ENCODE results near the gene PHLPP2. TPM values are rescaled to one million over a fixed set of nuclear protein-coding genes. Genes with fewer than 3 reads are reported as not detected.

PHLPP2 gene
- total and polyA plus RNA-seq, 5 donors from 2014 or later, result 1.7 to 10.1 (median 2.3) TPM

DNA sequence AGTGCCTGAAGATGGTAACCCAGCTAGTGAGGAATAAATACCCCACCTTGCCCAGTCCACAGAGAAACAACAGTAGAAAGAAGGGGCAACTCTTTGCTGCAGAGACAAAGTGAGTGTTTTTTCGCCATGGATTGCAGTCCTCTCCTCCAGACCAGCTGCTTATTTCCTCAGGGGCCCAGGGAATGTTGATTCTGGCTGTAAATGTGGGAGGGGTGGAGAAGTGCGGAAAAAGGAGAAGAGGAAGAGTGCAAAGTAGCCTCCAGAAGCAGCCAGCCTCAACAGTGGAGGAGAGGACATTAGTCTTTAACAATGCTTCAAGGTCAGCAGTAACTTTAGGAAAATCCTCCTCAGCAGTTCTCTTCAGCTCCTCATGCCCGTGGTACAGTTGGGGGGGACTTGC lies 8.1 kb upstream of the PHLPP2 start:
- no peaks in the 10 kb centered on the region for H3K9me3 Mint-ChIP-seq
- H3K9me3 ChIP-seq (ENCODE audit: control insufficient read depth in 2 of 2, low read length in 2 of 2), result no peaks in the 10 kb centered on the region
- H3K27me3 Mint-ChIP-seq, result no peaks in the 10 kb centered on the region
- no peak overlapping the region for H3K27ac ChIP-seq (ENCODE audit: insufficient read depth, low read length, poor library complexity, severe bottlenecking)
- no peak for DNase-seq
- peaks cover 40% of the 10 kb centered on the region for H3K36me3 Mint-ChIP-seq
- H3K4me1 ChIP-seq (ENCODE audit: control insufficient read depth, insufficient read depth, low read length, poor library complexity, severe bottlenecking), result no peaks in the 10 kb centered on the region
- no peaks in the 10 kb centered on the region for H3K27me3 ChIP-seq (ENCODE audit: control insufficient read depth, insufficient read depth, low read length)
- no peak overlapping the region for H3K4me3 Mint-ChIP-seq
- H3K27ac Mint-ChIP-seq, result peak overlapping the region in 1 of 3 donors; percentile 74
- no peak for ATAC-seq (ENCODE audit: low read depth in 2 of 2)
- peaks cover 0 to 5% (median under 1%) of the 10 kb centered on the region in 4 donors for H3K4me1 Mint-ChIP-seq
- H3K36me3 ChIP-seq (ENCODE audit: control insufficient read depth, insufficient read depth, low read length), result peaks cover 65% of the 10 kb centered on the region
- H3K4me3 ChIP-seq (ENCODE audit: low read depth, low read length), result no peak overlapping the region

DNA sequence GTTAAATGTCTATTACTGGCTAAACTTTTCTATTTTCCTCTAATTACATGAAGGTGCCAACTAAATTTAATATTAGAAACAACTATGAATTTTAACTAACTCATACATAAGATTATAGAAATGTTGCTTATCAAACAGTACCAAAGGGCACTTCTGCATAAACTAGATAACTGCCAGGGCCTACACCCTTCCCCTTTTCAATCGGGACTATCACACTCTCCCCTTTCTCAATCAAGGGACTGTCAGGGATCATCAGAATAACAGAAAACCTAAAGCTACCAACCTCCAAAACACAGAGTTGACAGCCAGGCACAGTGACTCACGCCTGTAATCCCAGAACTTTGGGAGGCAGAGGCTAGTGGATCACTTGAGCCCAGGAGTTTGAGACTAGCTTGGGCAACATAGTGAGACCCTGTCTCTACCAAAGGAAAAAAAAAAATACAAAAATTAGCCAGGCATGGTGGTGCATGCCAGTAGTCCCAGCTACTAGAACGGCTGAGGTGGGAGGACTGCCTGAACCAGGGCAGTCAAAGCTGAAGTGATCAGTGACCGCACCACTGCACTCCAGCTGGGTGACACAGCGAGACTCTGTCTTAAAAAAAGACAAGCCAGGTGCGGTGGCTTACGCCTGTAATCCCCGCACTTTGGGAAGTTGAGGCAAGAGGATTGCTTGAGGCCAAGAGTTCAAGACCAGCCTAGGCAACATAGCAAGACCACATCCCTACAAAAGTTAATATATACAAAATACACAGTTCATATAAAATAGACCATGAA lies 3.2 kb upstream of the PHLPP2 start:
- ATAC-seq (ENCODE audit: low read depth in 2 of 2) (no peak), DNase-seq (no peak)
- H3K4me1 ChIP-seq (ENCODE audit: control insufficient read depth, insufficient read depth, low read length, poor library complexity, severe bottlenecking), result peaks cover 7% of the 10 kb centered on the region
- Mint-ChIP-seq H3K27ac (peak overlapping the region in 1 of 3 donors; percentile 5), H3K36me3 (peaks cover 18% of the 10 kb centered on the region), H3K27me3 (peaks cover 14% of the 10 kb centered on the region), H3K4me1 (peaks cover 7 to 15% (median 10%) of the 10 kb centered on the region in 4 donors), H3K4me3 (peak overlapping the region in 1 of 4 donors; percentile 58), H3K9me3 (no peaks in the 10 kb centered on the region)
- peaks cover 27% of the 10 kb centered on the region for H3K36me3 ChIP-seq (ENCODE audit: control insufficient read depth, insufficient read depth, low read length)
- H3K4me3 ChIP-seq (ENCODE audit: low read depth, low read length), result no peak overlapping the region
- no peaks in the 10 kb centered on the region for H3K27me3 ChIP-seq (ENCODE audit: control insufficient read depth, insufficient read depth, low read length)
- no peaks in the 10 kb centered on the region for H3K9me3 ChIP-seq (ENCODE audit: control insufficient read depth in 2 of 2, low read length in 2 of 2)
- no peak overlapping the region for H3K27ac ChIP-seq (ENCODE audit: insufficient read depth, low read length, poor library complexity, severe bottlenecking)

DNA sequence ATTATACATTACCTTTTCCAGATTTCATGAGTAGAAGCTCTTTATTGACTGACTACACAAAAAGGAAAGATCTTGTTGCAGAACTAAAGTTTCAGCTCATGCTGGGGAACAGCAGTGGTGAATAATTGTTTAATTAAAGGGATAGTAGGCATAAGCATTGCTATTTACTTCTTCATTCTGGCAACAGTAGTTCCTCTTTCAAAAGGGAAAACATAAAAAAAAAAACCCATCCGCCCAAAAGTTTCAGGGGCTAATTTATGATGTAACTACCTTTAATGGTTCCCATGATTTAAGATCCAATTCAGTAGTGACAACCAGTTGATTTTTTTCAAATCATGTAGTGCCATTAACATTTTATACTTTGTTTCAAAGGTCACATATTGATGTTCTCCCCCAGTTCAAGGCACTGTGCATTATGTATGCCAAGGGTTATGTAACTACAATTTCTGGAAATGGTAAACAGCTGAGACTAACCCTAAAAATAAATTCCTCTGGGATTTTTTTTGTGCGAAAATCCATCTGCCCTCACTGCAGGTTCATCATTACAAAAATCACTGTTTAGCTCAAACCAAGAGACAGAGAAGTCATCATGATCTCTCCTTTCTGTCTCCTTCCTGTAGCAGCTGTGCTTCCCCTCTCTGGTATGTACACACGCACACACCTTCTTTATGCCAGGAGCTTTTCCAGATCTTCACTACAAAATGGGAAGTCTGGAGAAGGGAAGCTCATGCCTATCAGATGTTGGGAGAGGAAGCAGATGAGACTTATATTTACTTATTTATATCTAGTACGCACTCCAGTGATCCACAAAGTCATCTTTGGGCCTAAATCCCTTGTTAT lies 2.2 kb upstream of the PHLPP2 start:
- H3K27me3 Mint-ChIP-seq, result peaks cover 14% of the 10 kb centered on the region
- peaks cover 9 to 21% (median 14%) of the 10 kb centered on the region in 4 donors for H3K4me1 Mint-ChIP-seq
- peaks cover 9% of the 10 kb centered on the region for H3K36me3 Mint-ChIP-seq
- no peak for DNase-seq
- H3K9me3 ChIP-seq (ENCODE audit: control insufficient read depth in 2 of 2, low read length in 2 of 2), result no peaks in the 10 kb centered on the region
- peak overlapping the region in 2 of 4 donors; percentile 0 to 71 for H3K4me3 Mint-ChIP-seq
- no peaks in the 10 kb centered on the region for H3K9me3 Mint-ChIP-seq
- H3K36me3 ChIP-seq (ENCODE audit: control insufficient read depth, insufficient read depth, low read length), result peaks cover 17% of the 10 kb centered on the region
- no peak overlapping the region for H3K27ac ChIP-seq (ENCODE audit: insufficient read depth, low read length, poor library complexity, severe bottlenecking)
- no peaks in the 10 kb centered on the region for H3K27me3 ChIP-seq (ENCODE audit: control insufficient read depth, insufficient read depth, low read length)
- H3K27ac Mint-ChIP-seq, result no peak overlapping the region
- peaks cover 16% of the 10 kb centered on the region for H3K4me1 ChIP-seq (ENCODE audit: control insufficient read depth, insufficient read depth, low read length, poor library complexity, severe bottlenecking)
- H3K4me3 ChIP-seq (ENCODE audit: low read depth, low read length), result no peak overlapping the region
- ATAC-seq (ENCODE audit: low read depth in 2 of 2), result no peak

DNA sequence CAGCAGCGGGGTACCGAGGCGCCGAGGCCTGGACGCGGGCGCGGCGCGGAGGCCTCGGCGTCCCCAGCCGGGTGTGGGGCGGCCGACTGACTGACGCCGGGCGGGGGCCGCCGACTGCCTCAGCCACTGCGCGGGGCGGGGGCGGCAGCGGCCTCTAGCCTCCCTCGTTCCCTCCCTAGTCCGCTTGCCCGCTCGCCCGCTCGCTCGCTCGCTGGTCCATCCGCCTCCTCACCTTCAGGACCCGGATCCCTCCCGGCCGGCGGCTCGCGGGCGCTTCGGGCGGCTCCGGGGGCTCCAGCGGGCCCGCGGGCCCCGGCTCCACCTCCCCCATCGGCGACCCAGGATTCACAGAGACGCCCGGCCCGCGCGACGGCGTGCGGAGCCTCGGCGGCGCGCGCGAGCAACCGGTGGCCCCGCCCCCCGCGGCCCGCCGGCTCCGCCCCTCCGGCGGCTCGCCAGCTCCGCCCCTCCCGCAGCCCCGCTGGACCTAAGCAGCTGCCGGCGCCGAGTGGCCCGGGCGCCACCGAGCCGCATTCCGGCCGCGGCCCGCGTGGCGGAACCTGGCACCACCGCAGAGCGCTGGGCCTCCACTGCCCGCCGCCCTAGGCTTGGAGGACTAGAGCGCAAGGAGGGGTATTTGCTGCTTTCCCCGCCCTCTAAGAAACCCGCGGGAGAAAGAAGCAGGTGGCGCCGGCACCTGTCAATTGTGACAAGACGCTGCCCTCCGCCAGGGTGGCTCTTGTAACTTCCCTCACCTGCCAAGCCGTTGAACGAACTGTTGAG lies 773 bp downstream of the PHLPP2 start:
- Mint-ChIP-seq H3K36me3 (no peaks in the 10 kb centered on the region), H3K9me3 (no peaks in the 10 kb centered on the region), H3K27me3 (peaks cover 14% of the 10 kb centered on the region), H3K4me3 (peak overlapping the region; percentile 87 to 95 (median 90)), H3K4me1 (peaks cover 12 to 23% (median 15%) of the 10 kb centered on the region in 4 donors), H3K27ac (peak overlapping the region; percentile 52 to 84 (median 80))
- peak overlapping the region; percentile 55 for H3K4me3 ChIP-seq (ENCODE audit: low read depth, low read length)
- peak overlapping the region; percentile 79 for H3K27ac ChIP-seq (ENCODE audit: insufficient read depth, low read length, poor library complexity, severe bottlenecking)
- peak; percentile 85 to 88 for ATAC-seq (ENCODE audit: low read depth in 2 of 2)
- H3K27me3 ChIP-seq (ENCODE audit: control insufficient read depth, insufficient read depth, low read length), result no peaks in the 10 kb centered on the region
- peaks cover 16% of the 10 kb centered on the region for H3K4me1 ChIP-seq (ENCODE audit: control insufficient read depth, insufficient read depth, low read length, poor library complexity, severe bottlenecking)
- peak; percentile 72 to 88 (median 86) for DNase-seq
- H3K9me3 ChIP-seq (ENCODE audit: control insufficient read depth in 2 of 2, low read length in 2 of 2), result no peaks in the 10 kb centered on the region
- H3K36me3 ChIP-seq (ENCODE audit: control insufficient read depth, insufficient read depth, low read length), result no peaks in the 10 kb centered on the region

DNA sequence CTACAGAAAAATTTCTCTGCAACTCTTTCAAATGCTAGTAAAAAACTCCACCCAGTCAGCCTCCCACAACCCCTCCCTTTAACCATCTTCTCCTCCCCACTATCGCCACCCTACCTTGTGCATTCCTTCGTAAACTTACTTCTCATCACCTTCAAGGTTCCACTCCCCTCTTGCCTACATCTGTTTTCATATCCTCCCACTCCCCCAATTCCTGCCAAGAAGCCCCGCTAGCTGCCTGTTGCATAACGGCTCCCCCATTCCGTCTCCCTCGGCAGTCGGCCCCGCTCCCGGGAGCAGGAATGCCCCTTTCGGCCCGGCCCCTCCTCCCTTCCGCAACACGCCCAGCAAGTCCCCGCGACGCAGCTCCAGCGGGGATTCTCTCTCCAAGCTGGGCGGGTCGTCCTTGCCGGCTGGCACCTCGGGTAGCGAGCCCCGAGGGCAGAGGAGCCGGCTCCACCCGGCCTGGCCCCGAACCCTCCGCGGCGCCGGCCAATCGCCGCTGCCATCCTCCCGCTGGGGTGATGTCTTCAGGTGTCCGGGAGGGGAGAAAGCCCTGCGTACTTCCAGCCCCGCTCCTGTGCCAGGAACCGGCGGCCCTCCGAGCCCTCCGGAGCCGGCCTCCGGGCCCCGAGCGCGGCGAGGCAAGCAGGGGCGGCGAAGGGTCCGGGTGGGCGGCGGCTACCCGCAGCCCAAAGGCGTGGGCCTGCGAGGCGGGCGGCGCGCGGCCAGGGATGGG lies 1.5 kb downstream of the PHLPP2 start:
- Mint-ChIP-seq H3K36me3 (no peaks in the 10 kb centered on the region), H3K27me3 (peaks cover 14% of the 10 kb centered on the region), H3K4me1 (peaks cover 14 to 23% (median 16%) of the 10 kb centered on the region in 4 donors), H3K4me3 (peak overlapping the region; percentile 94 to 98 (median 96)), H3K9me3 (no peaks in the 10 kb centered on the region), H3K27ac (peak overlapping the region; percentile 91 to 96 (median 92))
- Histone ChIP-seq H3K36me3 (ENCODE audit: control insufficient read depth, insufficient read depth, low read length) (no peaks in the 10 kb centered on the region), H3K9me3 (ENCODE audit: control insufficient read depth in 2 of 2, low read length in 2 of 2) (no peaks in the 10 kb centered on the region), H3K27ac (ENCODE audit: insufficient read depth, low read length, poor library complexity, severe bottlenecking) (peak overlapping the region; percentile 79), H3K27me3 (ENCODE audit: control insufficient read depth, insufficient read depth, low read length) (no peaks in the 10 kb centered on the region), H3K4me1 (ENCODE audit: control insufficient read depth, insufficient read depth, low read length, poor library complexity, severe bottlenecking) (peaks cover 16% of the 10 kb centered on the region), H3K4me3 (ENCODE audit: low read depth, low read length) (peak overlapping the region; percentile 84)
- ATAC-seq (ENCODE audit: low read depth in 2 of 2) (peak; percentile 2 to 20), DNase-seq (peak; percentile 46 to 71 (median 52))

DNA sequence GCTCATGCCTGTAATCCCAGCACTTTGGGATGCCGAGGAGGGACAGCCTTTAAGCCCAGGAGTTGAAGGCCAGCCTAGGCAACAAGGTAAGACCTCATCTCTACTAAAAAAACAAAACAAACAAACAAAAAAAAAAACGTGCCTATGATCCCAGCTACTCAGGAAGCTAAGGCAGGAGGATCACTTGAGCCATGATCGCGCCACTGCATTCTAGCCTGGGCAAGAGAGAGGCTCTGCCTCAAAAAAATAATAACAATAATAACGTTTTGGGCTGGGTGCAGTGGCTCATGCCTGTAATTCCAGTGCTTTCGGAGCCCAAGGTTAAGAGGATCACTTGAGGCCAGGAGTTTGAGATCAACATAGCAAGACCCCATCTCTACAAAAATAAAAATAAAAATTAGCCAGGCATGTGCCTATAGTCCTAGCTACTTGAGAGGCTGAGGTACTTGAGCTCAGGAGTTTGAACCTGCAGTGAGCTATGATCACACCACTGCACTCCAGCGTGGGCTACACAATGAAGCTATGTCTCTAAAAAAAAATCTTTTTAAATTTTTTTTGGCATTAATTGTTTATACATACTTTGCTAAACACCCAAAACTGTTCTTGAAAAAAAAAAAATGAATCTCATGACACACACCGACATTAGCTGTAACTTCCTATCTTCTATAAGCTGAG lies 3.3 kb downstream of the PHLPP2 start:
- H3K9me3 Mint-ChIP-seq, result no peaks in the 10 kb centered on the region
- no peak for DNase-seq
- H3K4me3 Mint-ChIP-seq, result peak overlapping the region in 2 of 4 donors; percentile 47 to 80
- H3K36me3 Mint-ChIP-seq, result no peaks in the 10 kb centered on the region
- Histone ChIP-seq H3K27ac (ENCODE audit: insufficient read depth, low read length, poor library complexity, severe bottlenecking) (no peak overlapping the region), H3K4me3 (ENCODE audit: low read depth, low read length) (no peak overlapping the region), H3K4me1 (ENCODE audit: control insufficient read depth, insufficient read depth, low read length, poor library complexity, severe bottlenecking) (peaks cover 16% of the 10 kb centered on the region), H3K9me3 (ENCODE audit: control insufficient read depth in 2 of 2, low read length in 2 of 2) (no peaks in the 10 kb centered on the region), H3K27me3 (ENCODE audit: control insufficient read depth, insufficient read depth, low read length) (no peaks in the 10 kb centered on the region), H3K36me3 (ENCODE audit: control insufficient read depth, insufficient read depth, low read length) (no peaks in the 10 kb centered on the region)
- peak overlapping the region in 1 of 3 donors; percentile 91 for H3K27ac Mint-ChIP-seq
- ATAC-seq (ENCODE audit: low read depth in 2 of 2), result no peak
- peaks cover 14% of the 10 kb centered on the region for H3K27me3 Mint-ChIP-seq
- peaks cover 20 to 23% (median 22%) of the 10 kb centered on the region in 4 donors for H3K4me1 Mint-ChIP-seq

Measured in CD4-positive, CD25-positive, alpha-beta regulatory T cell (primary cell).